Frontal cortex (tissue), 4 donors: Measurements from ENCODE around the gene GP1BB. TPM values are rescaled to one million over a fixed set of nuclear protein-coding genes. Genes with fewer than 3 reads are reported as not detected.

ENCODE experiments used
- DNase-seq, 2 donors: peaks; one replicate each; pipeline ENCODE4 v3.0.0; 2012; ENCODE audit warnings: low spot score in 2 of 2
- FAIRE-seq: peaks from 2 replicates; lab custom pipeline; 2012; peaks lifted over from hg19 to GRCh38; lab: Jason Lieb, UNC
- total RNA-seq: library from RNA; depleted of rRNA; stranded (reverse); fragments of >200 nt; gene quantifications from one replicate; pipeline ENCODE4 v1.2.3, GENCODE V29; 2014
- donor health status: control.
- donor health status: control.
- donor health status: control.

The GP1BB gene
- total RNA-seq, 1 donor from 2014 or later = 24.1 TPM

GRCh38 chr22:19750507-19751490, 27.5 kb downstream of the GP1BB start:
- no peak for FAIRE-seq
- no peak for DNase-seq

- DNase-seq (no peak), FAIRE-seq (no peak)
Observed at GRCh38 chr22:19751497-19752245, 28.3 kb downstream of the GP1BB start.

GRCh38 chr22:19753090-19753842, 29.9 kb downstream of the GP1BB start:
- DNase-seq (no peak), FAIRE-seq (no peak)

- no peak for FAIRE-seq
- no peak for DNase-seq
Observed at GRCh38 chr22:19753996-19754700, 30.8 kb downstream of the GP1BB start.

GRCh38 chr22:19754701-19755144, 31.4 kb downstream of the GP1BB start:
- DNase-seq (no peak), FAIRE-seq (no peak)

GRCh38 chr22:19755145-19755710, 31.9 kb downstream of the GP1BB start:
- DNase-seq = no peak
- no peak for FAIRE-seq

GRCh38 chr22:19755722-19756287, 32.5 kb downstream of the GP1BB start:
- no peak for DNase-seq
- no peak for FAIRE-seq

- DNase-seq (no peak), FAIRE-seq (no peak)
Observed at GRCh38 chr22:19756288-19757128, 33.2 kb downstream of the GP1BB start.

GRCh38 chr22:19757140-19757984, 34.0 kb downstream of the GP1BB start:
- FAIRE-seq (no peak), DNase-seq (no peak)

- no peak for DNase-seq
Observed at GRCh38 chr22:19757985-19758895, 34.9 kb downstream of the GP1BB start.

GRCh38 chr22:19758896-19759426, 35.6 kb downstream of the GP1BB start:
- no peak for FAIRE-seq
- no peak for DNase-seq

More at GRCh38 chr22:19757985-19758895, 34.9 kb downstream of the GP1BB start:
- FAIRE-seq = no peak

GRCh38 chr22:19759427-19760057, 36.2 kb downstream of the GP1BB start:
- FAIRE-seq = no peak
- DNase-seq = no peak

- DNase-seq (no peak), FAIRE-seq (no peak)
Observed at GRCh38 chr22:19760058-19760950, 37.0 kb downstream of the GP1BB start, which contains the start of gene TBX1. Gene TBX1 (plus strand): TSS chr22:19760778. CDS start chr22:19760844, 66 bp downstream.
